ENCODE results near the gene CAPN14. TPM values are rescaled to one million over a fixed set of nuclear protein-coding genes. Genes with fewer than 3 reads are reported as not detected.

The CAPN14 gene
- total and polyA plus RNA-seq, 4 donors, result 0.05 to 0.08 TPM; not detected in 2

DNA sequence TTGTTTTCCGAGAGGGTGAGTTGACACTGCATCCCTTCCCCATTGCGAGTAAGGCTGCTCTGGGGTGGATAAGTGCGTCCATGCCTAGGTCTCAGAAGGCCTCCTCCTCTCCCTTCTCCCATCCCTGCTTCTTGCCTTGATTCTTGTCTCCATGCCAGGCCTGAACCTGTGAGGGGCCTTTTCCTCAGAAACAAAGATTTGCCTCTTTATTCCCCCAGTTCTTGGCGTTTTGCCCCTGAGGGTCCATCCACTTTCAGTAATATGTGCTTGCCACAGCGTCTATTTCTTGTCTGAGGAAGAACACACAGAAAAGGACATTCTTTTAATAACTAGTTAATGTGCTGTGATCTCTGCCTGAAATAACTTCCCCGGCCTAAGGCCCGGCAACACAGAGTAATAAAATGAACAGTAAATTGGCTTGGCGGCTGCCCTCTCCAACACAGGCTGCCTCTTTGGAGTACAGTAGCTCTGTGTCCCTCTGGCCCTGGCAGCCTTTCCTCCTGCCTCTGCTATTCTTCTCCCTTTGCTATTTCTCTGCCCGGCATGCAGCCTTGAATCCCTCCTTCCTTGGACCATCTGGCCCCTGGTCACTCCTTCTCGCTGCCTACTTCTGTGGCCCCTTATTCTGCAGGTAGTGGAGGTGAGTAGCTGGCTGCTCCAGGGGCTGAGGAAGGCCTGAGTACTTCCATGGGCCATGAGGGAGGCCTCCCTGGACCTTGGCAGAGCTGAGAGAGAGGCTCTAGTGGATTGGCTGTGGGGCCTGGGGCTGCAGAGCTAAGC lies 21.0 kb upstream of the CAPN14 start:
- no peaks in the 10 kb centered on the region for H3K36me3 ChIP-seq (ENCODE audit: control insufficient read depth in 4 of 4, insufficient read depth in 3 of 4, low read depth in 1 of 4, low read length in 3 of 4)
- WGBS, result 77% methylated on average over 10 of the region's 10 CpGs
- peaks cover 0 to 4% (median 0%) of the 10 kb centered on the region in 4 donors for H3K27me3 ChIP-seq (ENCODE audit: control insufficient read depth in 4 of 4, insufficient read depth in 4 of 4, low read length in 3 of 4)
- H3K4me1 ChIP-seq (ENCODE audit: control insufficient read depth in 4 of 4, insufficient read depth in 4 of 4, low read length in 3 of 4), result peaks cover 0 to 7% (median 4%) of the 10 kb centered on the region in 4 donors
- TF ChIP-seq, protein P1, sequence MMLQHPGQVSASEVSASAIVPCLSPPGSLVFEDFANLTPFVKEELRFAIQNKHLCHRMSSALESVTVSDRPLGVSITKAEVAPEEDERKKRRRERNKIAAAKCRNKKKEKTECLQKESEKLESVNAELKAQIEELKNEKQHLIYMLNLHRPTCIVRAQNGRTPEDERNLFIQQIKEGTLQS (IDR thresholded peaks at IDR 0.05), result no peak
- TF ChIP-seq JUND (IDR thresholded peaks at IDR 0.05) (no peak), HNF4G (IDR thresholded peaks at IDR 0.05) (no peak), GABPA (IDR thresholded peaks at IDR 0.05 in 1 of 2, conservative IDR thresholded peaks at IDR 0.05 in 1 of 2) (no peak), RXRA (IDR thresholded peaks at IDR 0.05) (no peak), RAD21 (IDR thresholded peaks at IDR 0.05) (no peak), EGR1 (IDR thresholded peaks at IDR 0.05; ENCODE audit: low read depth in 2 of 2) (no peak)
- TF ChIP-seq, protein P2, sequence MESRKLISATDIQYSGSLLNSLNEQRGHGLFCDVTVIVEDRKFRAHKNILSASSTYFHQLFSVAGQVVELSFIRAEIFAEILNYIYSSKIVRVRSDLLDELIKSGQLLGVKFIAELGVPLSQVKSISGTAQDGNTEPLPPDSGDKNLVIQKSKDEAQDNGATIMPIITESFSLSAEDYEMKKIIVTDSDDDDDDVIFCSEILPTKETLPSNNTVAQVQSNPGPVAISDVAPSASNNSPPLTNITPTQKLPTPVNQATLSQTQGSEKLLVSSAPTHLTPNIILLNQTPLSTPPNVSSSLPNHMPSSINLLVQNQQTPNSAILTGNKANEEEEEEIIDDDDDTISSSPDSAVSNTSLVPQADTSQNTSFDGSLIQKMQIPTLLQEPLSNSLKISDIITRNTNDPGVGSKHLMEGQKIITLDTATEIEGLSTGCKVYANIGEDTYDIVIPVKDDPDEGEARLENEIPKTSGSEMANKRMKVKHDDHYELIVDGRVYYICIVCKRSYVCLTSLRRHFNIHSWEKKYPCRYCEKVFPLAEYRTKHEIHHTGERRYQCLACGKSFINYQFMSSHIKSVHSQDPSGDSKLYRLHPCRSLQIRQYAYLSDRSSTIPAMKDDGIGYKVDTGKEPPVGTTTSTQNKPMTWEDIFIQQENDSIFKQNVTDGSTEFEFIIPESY (IDR thresholded peaks at IDR 0.05), result no peak
- TF ChIP-seq, protein P3, sequence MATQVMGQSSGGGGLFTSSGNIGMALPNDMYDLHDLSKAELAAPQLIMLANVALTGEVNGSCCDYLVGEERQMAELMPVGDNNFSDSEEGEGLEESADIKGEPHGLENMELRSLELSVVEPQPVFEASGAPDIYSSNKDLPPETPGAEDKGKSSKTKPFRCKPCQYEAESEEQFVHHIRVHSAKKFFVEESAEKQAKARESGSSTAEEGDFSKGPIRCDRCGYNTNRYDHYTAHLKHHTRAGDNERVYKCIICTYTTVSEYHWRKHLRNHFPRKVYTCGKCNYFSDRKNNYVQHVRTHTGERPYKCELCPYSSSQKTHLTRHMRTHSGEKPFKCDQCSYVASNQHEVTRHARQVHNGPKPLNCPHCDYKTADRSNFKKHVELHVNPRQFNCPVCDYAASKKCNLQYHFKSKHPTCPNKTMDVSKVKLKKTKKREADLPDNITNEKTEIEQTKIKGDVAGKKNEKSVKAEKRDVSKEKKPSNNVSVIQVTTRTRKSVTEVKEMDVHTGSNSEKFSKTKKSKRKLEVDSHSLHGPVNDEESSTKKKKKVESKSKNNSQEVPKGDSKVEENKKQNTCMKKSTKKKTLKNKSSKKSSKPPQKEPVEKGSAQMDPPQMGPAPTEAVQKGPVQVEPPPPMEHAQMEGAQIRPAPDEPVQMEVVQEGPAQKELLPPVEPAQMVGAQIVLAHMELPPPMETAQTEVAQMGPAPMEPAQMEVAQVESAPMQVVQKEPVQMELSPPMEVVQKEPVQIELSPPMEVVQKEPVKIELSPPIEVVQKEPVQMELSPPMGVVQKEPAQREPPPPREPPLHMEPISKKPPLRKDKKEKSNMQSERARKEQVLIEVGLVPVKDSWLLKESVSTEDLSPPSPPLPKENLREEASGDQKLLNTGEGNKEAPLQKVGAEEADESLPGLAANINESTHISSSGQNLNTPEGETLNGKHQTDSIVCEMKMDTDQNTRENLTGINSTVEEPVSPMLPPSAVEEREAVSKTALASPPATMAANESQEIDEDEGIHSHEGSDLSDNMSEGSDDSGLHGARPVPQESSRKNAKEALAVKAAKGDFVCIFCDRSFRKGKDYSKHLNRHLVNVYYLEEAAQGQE (IDR thresholded peaks at IDR 0.05), result no peak
- TF ChIP-seq, protein P4, sequence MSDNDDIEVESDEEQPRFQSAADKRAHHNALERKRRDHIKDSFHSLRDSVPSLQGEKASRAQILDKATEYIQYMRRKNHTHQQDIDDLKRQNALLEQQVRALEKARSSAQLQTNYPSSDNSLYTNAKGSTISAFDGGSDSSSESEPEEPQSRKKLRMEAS (IDR thresholded peaks at IDR 0.05), result no peak
- peak overlapping the region; percentile 33 to 68 for H3K27ac ChIP-seq (ENCODE audit: low read depth in 1 of 2, low read length in 2 of 2)
- H3K9me3 ChIP-seq (ENCODE audit: control insufficient read depth in 4 of 4, low read length in 3 of 4), result no peaks in the 10 kb centered on the region
- no peak overlapping the region for H3K4me3 ChIP-seq (ENCODE audit: low read depth in 1 of 3, low read length in 3 of 3)
- H3K9ac ChIP-seq (ENCODE audit: low read depth in 1 of 2, low read length in 2 of 2), result no peak overlapping the region
- no peak for DNase-seq (ENCODE audit: low spot score)

DNA sequence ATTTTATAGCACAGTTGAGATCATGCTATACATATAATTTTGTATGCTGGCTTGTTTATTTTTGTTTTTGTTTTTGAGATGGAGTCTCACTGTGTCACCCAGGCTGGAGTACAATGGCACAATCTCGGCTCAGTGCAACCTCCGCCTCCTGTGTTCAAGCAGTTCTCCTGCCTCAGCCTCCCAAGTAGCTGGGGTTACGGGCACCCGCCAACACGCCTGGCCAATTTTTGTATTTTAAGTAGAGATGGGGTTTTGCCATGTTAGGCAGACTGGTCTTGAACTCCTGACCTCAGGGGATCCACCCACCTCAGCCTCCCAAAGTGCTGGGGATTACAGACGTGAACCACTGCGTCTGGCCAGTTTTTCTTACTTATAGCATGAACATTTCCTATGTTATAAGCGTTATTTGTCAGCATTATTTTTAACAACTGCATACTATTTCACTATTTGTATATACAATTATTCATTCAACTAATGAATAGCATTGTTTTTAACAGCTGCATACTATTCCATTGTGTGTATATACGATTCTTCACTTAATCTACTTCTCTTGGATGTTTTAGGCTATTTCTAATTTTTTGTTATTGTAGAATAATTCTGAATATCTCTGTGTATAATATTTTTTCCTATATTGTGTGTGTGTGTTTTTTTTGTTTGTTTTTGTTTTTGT lies 20.2 kb upstream of the CAPN14 start:
- TF ChIP-seq, protein P2 (IDR thresholded peaks at IDR 0.05), result no peak
- TF ChIP-seq GABPA (IDR thresholded peaks at IDR 0.05 in 1 of 2, conservative IDR thresholded peaks at IDR 0.05 in 1 of 2) (no peak), SP1 (IDR thresholded peaks at IDR 0.05) (no peak), HNF4A (conservative IDR thresholded peaks at IDR 0.05) (no peak), YY1 (IDR thresholded peaks at IDR 0.05) (no peak), JUND (IDR thresholded peaks at IDR 0.05) (no peak), HNF4G (IDR thresholded peaks at IDR 0.05) (no peak)
- TF ChIP-seq, protein P1 (IDR thresholded peaks at IDR 0.05), result no peak
- Histone ChIP-seq H3K36me3 (ENCODE audit: control insufficient read depth in 4 of 4, insufficient read depth in 3 of 4, low read depth in 1 of 4, low read length in 3 of 4) (no peaks in the 10 kb centered on the region), H3K9me3 (ENCODE audit: control insufficient read depth in 4 of 4, low read length in 3 of 4) (no peaks in the 10 kb centered on the region), H3K4me3 (ENCODE audit: low read depth in 1 of 3, low read length in 3 of 3) (no peak overlapping the region), H3K9ac (ENCODE audit: low read depth in 1 of 2, low read length in 2 of 2) (peak overlapping the region in 1 of 2 donors; percentile 18), H3K4me1 (ENCODE audit: control insufficient read depth in 4 of 4, insufficient read depth in 4 of 4, low read length in 3 of 4) (peaks cover 0 to 7% (median 4%) of the 10 kb centered on the region in 4 donors), H3K27me3 (ENCODE audit: control insufficient read depth in 4 of 4, insufficient read depth in 4 of 4, low read length in 3 of 4) (peaks cover 0 to 9% (median 2%) of the 10 kb centered on the region in 4 donors), H3K27ac (ENCODE audit: low read depth in 1 of 2, low read length in 2 of 2) (no peak overlapping the region)
- 85% methylated on average over 9 of the region's 9 CpGs for WGBS
- DNase-seq (ENCODE audit: low spot score), result peak; percentile 13

Data from liver (tissue), 9 donors.